ENCODE measurements around the gene ALS2CL. TPM values are rescaled to one million over a fixed set of nuclear protein-coding genes. Genes with fewer than 3 reads are reported as not detected.

ALS2CL gene
- total RNA-seq, 1 donor = 2.4 TPM

GRCh38 chr3:46716461-46717441 lies 23.3 kb upstream of the ALS2CL start:
- no peak for DNase-seq (ENCODE audit: low read depth in 2 of 3, low spot score in 2 of 3)

GRCh38 chr3:46715507-46716175 lies 22.2 kb upstream of the ALS2CL start:
- DNase-seq (ENCODE audit: low read depth in 2 of 3, low spot score in 2 of 3) = no peak

GRCh38 chr3:46714728-46715506 lies 21.4 kb upstream of the ALS2CL start:
- DNase-seq (ENCODE audit: low read depth in 2 of 3, low spot score in 2 of 3) = no peak

- DNase-seq (ENCODE audit: low read depth in 2 of 3, low spot score in 2 of 3) = no peak
Measured at GRCh38 chr3:46713898-46714552, 20.5 kb upstream of the ALS2CL start.

GRCh38 chr3:46713050-46713897 lies 19.8 kb upstream of the ALS2CL start:
- DNase-seq (ENCODE audit: low read depth in 2 of 3, low spot score in 2 of 3) = no peak

GRCh38 chr3:46712191-46713049 lies 18.9 kb upstream of the ALS2CL start:
- DNase-seq (ENCODE audit: low read depth in 2 of 3, low spot score in 2 of 3) = no peak

GRCh38 chr3:46711760-46712159 lies 18.3 kb upstream of the ALS2CL start:
- no peak for DNase-seq (ENCODE audit: low read depth in 2 of 3, low spot score in 2 of 3)

- no peak for DNase-seq (ENCODE audit: low read depth in 2 of 3, low spot score in 2 of 3)
Measured at GRCh38 chr3:46711305-46711704, 17.8 kb upstream of the ALS2CL start.

- no peak for DNase-seq (ENCODE audit: low read depth in 2 of 3, low spot score in 2 of 3)
Measured at GRCh38 chr3:46710671-46711295, 17.3 kb upstream of the ALS2CL start.

- no peak for DNase-seq (ENCODE audit: low read depth in 2 of 3, low spot score in 2 of 3)
Measured at GRCh38 chr3:46710229-46710628, 16.8 kb upstream of the ALS2CL start.

- no peak for DNase-seq (ENCODE audit: low read depth in 2 of 3, low spot score in 2 of 3)
Measured at GRCh38 chr3:46709721-46710120, 16.2 kb upstream of the ALS2CL start.

- no peak for DNase-seq (ENCODE audit: low read depth in 2 of 3, low spot score in 2 of 3)
Measured at GRCh38 chr3:46709157-46709654, 15.7 kb upstream of the ALS2CL start.

GRCh38 chr3:46708401-46709156 lies 15.1 kb upstream of the ALS2CL start:
- DNase-seq (ENCODE audit: low read depth in 2 of 3, low spot score in 2 of 3) = no peak

- no peak for DNase-seq (ENCODE audit: low read depth in 2 of 3, low spot score in 2 of 3)
Measured at GRCh38 chr3:46707601-46708011, 14.1 kb upstream of the ALS2CL start.

GRCh38 chr3:46706771-46707582 lies 13.5 kb upstream of the ALS2CL start:
- no peak for DNase-seq (ENCODE audit: low read depth in 2 of 3, low spot score in 2 of 3)

GRCh38 chr3:46705751-46706552 lies 12.5 kb upstream of the ALS2CL start:
- DNase-seq (ENCODE audit: low read depth in 2 of 3, low spot score in 2 of 3) = no peak
